Osteocyte (in vitro differentiated cells): ENCODE results near the gene POLK. TPM values are rescaled to one million over a fixed set of nuclear protein-coding genes. Genes with fewer than 3 reads are reported as not detected.
"Not testable (repeated sequence)": the region's sequence is repeated elsewhere in the genome, so short reads cannot be mapped to it uniquely, and the experiment has no call there.

Source experiments
- DNase-seq: peaks from one replicate; pipeline ENCODE4 v3.0.0; 2021; ENCODE audit warnings: mixed read lengths; ENCODE audit not compliant: unreplicated experiment; ENCODE audit errors: extremely low spot score
- H3K27ac Mint-ChIP-seq: one replicate; pipeline ENCODE4 v1.8.0; 2021; ENCODE audit warnings: mild to moderate bottlenecking, mixed read lengths; ENCODE audit not compliant: unreplicated experiment
- H3K27me3 Mint-ChIP-seq: one replicate; pipeline ENCODE4 v1.8.0; 2021; ENCODE audit warnings: mixed read lengths; ENCODE audit not compliant: unreplicated experiment
- H3K36me3 Mint-ChIP-seq: one replicate; pipeline ENCODE4 v1.8.0; 2021; ENCODE audit warnings: mixed read lengths; ENCODE audit not compliant: unreplicated experiment
- H3K4me1 Mint-ChIP-seq: one replicate; pipeline ENCODE4 v1.8.0; 2021; ENCODE audit warnings: mixed read lengths; ENCODE audit not compliant: unreplicated experiment
- H3K4me3 Mint-ChIP-seq: one replicate; pipeline ENCODE4 v1.8.0; 2021; ENCODE audit warnings: mild to moderate bottlenecking, moderate library complexity, mixed read lengths; ENCODE audit not compliant: unreplicated experiment
- H3K9me3 Mint-ChIP-seq: one replicate; pipeline ENCODE4 v1.8.0; 2021; ENCODE audit warnings: mixed read lengths; ENCODE audit not compliant: unreplicated experiment
- total RNA-seq: library from RNA; stranded (reverse); gene quantifications from 2 replicates; pipeline ENCODE4 v1.2.1, GENCODE V29; 2021
- TF ChIP-seq, protein P1 (sequence below): fragments of 200-600 bp; sonication (generic); IDR thresholded peaks from 2 replicates; pipeline ENCODE4 v1.5.0; 2021; ENCODE audit warnings: antibody characterized with exemption, mild to moderate bottlenecking, moderate library complexity

Gene POLK
- total RNA-seq, 1 donor from 2014 or later, result 28.9 TPM

DNA sequence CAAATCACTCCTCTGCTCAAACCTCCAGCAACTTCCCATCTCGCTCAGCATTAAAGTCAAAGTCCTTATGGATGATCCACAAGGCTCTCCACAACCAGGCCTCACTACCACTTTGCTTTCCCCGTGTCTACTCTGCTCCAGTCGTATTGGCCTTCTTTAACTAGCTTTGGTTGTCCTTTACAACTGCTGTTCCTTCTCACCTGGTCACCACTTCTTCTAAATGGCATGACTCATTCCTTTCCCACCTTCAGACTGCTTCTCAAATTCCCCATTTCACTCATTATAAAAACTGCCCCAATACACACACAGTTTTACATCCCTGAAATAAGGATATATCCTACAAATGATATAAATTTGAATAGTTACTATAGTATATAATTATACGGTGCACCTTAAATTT is 30.7 kb upstream of the POLK start:
- peaks cover 22% of the 10 kb centered on the region for H3K36me3 Mint-ChIP-seq
- peaks cover 31% of the 10 kb centered on the region for H3K9me3 Mint-ChIP-seq
- no peaks in the 10 kb centered on the region for H3K4me1 Mint-ChIP-seq
- H3K27me3 Mint-ChIP-seq, result no peaks in the 10 kb centered on the region
- no peak overlapping the region for H3K27ac Mint-ChIP-seq
- no peak overlapping the region for H3K4me3 Mint-ChIP-seq
- no peak for DNase-seq
- TF ChIP-seq, protein P1, sequence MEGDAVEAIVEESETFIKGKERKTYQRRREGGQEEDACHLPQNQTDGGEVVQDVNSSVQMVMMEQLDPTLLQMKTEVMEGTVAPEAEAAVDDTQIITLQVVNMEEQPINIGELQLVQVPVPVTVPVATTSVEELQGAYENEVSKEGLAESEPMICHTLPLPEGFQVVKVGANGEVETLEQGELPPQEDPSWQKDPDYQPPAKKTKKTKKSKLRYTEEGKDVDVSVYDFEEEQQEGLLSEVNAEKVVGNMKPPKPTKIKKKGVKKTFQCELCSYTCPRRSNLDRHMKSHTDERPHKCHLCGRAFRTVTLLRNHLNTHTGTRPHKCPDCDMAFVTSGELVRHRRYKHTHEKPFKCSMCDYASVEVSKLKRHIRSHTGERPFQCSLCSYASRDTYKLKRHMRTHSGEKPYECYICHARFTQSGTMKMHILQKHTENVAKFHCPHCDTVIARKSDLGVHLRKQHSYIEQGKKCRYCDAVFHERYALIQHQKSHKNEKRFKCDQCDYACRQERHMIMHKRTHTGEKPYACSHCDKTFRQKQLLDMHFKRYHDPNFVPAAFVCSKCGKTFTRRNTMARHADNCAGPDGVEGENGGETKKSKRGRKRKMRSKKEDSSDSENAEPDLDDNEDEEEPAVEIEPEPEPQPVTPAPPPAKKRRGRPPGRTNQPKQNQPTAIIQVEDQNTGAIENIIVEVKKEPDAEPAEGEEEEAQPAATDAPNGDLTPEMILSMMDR, result no peak

DNA sequence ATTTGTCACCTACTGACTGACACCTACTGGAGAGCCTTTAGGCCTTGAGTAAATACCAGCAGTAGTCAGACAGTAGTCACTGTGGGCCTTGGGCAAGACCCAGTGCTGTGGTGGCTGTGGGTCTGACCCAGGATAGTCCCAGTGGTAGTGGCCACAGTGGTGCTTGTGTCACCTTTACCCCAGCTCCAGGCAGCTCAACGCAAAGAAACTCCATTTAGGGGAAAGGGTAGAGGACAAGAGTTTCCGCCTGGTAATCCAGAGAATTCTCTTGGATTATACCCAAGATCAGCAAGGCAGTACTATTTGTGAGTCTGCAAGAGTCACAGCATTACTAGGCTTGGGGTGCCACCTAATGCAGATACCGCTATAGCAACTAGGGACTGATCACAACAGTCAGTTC is 29.2 kb upstream of the POLK start:
- H3K27me3 Mint-ChIP-seq, result no peaks in the 10 kb centered on the region
- peaks cover 45% of the 10 kb centered on the region for H3K9me3 Mint-ChIP-seq

DNA sequence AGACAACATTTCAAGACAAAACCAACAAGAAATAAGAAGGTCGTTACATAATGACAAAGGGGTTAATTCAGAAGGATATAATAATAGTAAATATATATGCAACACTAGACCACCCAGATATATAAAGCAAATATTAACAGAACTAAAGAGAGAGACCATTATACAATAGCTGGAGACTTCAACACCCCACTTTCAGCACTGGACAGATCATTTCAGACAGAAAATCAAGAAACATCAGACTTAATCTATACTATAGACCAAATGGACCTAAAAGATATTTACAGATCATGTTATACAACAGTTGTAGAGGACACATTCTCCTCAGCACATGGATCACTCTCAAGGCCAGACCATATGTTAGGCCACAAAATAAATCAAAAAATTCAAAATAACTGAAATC is 27.1 kb upstream of the POLK start:
- Mint-ChIP-seq H3K36me3 (peaks cover 48% of the 10 kb centered on the region), H3K4me3 (no peak overlapping the region), H3K27ac (no peak overlapping the region), H3K9me3 (peaks cover 59% of the 10 kb centered on the region), H3K27me3 (no peaks in the 10 kb centered on the region), H3K4me1 (peaks cover 3% of the 10 kb centered on the region)
- DNase-seq, result no peak
- TF ChIP-seq, protein P1, result no peak

More for the DNA sequence above, 29.2 kb upstream of the POLK start:
- no peak for DNase-seq
- Mint-ChIP-seq H3K36me3 (peaks cover 33% of the 10 kb centered on the region), H3K27ac (no peak overlapping the region), H3K4me1 (no peaks in the 10 kb centered on the region), H3K4me3 (no peak overlapping the region)
- TF ChIP-seq, protein P1, result no peak

DNA sequence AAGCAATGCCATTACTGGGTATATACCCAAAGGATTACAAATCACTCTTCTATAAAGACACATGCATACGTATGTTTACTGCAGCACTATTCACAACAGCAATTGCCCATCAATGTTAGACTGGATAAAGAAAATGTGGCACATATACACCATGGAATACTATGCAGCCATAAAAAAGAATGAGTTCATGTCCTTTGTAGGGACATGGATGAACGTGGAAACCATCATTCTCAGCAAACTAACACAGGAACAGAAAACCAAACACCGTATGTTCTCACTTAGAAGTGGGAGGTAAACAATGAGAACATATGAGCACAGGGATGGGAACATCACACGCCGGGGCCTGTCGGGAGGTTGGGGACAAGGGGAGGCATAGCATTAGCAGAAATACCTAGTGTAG is 21.8 kb upstream of the POLK start:
- not testable (repeated sequence) for H3K27ac Mint-ChIP-seq, DNase-seq, H3K4me3 Mint-ChIP-seq, H3K4me1 Mint-ChIP-seq, H3K27me3 Mint-ChIP-seq
- H3K36me3 Mint-ChIP-seq, result peaks cover 64% of the 10 kb centered on the region
- peaks cover 49% of the 10 kb centered on the region for H3K9me3 Mint-ChIP-seq

DNA sequence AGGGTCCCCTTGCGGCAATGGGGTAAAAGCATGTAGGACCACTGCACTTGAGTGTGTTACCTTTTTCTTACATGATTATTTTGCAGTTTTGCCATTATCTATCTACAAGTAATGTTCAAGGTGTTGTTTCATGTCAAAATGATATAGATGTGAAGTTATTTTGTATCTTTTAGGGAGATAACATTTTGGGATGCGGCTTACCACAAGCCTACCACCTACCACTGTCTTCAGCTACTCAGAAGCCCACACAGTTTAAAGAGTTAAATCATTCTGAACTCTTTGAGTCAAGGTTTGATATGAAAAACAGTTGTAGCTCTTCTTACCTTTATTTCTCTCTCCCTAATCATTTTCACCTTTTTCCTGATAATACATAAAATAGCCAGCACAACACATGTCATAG is 20.1 kb upstream of the POLK start:
- Mint-ChIP-seq H3K27ac (no peak overlapping the region), H3K4me1 (peaks cover 3% of the 10 kb centered on the region), H3K27me3 (no peaks in the 10 kb centered on the region), H3K4me3 (no peak overlapping the region), H3K36me3 (peaks cover 50% of the 10 kb centered on the region), H3K9me3 (peaks cover 32% of the 10 kb centered on the region)
- TF ChIP-seq, protein P1, result no peak
- DNase-seq, result no peak

DNA sequence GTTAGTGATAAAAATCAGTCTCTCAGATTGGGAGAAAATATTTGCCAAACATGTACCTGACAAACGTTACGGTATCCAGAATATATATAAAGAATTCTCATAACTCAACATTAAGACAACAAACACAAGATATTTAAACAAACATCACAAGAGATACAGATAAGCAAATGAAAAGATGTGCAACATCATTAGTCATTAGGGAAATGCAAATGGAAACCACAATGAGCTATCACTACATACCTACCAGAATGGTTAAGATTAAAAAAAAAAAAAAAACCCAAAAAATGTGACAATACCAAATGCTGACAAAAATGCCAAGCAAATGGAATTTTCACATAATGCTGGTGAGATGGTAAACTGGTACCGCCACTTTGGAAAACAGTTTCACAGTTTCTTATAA is 15.7 kb upstream of the POLK start:
- Mint-ChIP-seq H3K27me3 (no peaks in the 10 kb centered on the region), H3K4me1 (no peaks in the 10 kb centered on the region), H3K27ac (no peak overlapping the region), H3K9me3 (peaks cover under 1% of the 10 kb centered on the region), H3K4me3 (no peak overlapping the region), H3K36me3 (peaks cover 36% of the 10 kb centered on the region)
- no peak for DNase-seq
- TF ChIP-seq, protein P1, result no peak
